GM12864 (cell line): ENCODE measurements around the gene COL9A3.

ENCODE experiments used
- DNase-seq: peaks from one replicate; pipeline ENCODE4 v3.0.0-alpha.2; 2011; ENCODE audit warnings: low read depth
- H3K4me3 ChIP-seq: 2 replicates; pipeline ENCODE4 v1.5.1; 2011; ENCODE audit warnings: mild to moderate bottlenecking, low read depth, low read length, control low read depth
- TF ChIP-seq, protein P1 (sequence below): IDR thresholded peaks from 2 replicates; pipeline ENCODE4 v1.5.1; 2011; ENCODE audit warnings: low read depth, mild to moderate bottlenecking, moderate library complexity, low read length, control low read depth, inconsistent platforms; ENCODE audit errors: missing control alignments

Gene COL9A3

DNA sequence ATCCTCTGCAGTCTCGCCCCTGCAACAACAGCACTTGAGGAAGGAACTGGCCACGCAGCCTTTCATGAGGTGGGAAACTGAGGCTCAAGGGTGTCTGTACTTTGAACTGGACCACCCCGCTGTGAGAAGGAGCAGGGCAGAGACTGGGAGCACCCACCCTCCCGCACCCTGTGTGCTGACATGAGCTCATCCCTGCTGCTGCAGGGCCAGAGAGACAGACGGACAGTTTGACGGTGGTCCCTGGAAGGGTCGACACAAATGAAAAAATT is 37.5 kb upstream of the COL9A3 start:
- H3K4me3 ChIP-seq: no peak overlapping the region
- TF ChIP-seq, protein P1, sequence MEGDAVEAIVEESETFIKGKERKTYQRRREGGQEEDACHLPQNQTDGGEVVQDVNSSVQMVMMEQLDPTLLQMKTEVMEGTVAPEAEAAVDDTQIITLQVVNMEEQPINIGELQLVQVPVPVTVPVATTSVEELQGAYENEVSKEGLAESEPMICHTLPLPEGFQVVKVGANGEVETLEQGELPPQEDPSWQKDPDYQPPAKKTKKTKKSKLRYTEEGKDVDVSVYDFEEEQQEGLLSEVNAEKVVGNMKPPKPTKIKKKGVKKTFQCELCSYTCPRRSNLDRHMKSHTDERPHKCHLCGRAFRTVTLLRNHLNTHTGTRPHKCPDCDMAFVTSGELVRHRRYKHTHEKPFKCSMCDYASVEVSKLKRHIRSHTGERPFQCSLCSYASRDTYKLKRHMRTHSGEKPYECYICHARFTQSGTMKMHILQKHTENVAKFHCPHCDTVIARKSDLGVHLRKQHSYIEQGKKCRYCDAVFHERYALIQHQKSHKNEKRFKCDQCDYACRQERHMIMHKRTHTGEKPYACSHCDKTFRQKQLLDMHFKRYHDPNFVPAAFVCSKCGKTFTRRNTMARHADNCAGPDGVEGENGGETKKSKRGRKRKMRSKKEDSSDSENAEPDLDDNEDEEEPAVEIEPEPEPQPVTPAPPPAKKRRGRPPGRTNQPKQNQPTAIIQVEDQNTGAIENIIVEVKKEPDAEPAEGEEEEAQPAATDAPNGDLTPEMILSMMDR: no peak
- no peak for DNase-seq

DNA sequence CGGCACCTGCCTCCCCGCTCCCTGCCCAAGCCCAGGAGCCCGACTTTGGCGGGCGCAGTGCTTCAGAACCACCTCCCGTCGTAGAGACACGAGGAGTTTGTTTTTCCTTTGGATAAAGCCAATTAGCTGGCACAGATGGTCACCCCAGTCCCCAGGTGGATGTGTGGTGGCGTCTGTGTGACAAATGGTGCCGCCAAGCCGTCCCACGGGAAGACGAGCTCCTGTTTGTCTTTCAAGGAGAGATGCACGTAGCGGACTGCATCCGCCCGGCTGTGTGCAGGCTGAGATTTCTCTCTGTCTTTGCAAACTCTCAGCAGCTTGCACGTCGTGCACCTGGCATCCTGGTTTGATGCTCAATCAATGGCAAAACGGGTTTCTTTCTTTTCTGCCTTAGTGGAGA is 36.6 kb upstream of the COL9A3 start:
- no peak overlapping the region for H3K4me3 ChIP-seq
- DNase-seq: no peak
- TF ChIP-seq, protein P1: no peak

DNA sequence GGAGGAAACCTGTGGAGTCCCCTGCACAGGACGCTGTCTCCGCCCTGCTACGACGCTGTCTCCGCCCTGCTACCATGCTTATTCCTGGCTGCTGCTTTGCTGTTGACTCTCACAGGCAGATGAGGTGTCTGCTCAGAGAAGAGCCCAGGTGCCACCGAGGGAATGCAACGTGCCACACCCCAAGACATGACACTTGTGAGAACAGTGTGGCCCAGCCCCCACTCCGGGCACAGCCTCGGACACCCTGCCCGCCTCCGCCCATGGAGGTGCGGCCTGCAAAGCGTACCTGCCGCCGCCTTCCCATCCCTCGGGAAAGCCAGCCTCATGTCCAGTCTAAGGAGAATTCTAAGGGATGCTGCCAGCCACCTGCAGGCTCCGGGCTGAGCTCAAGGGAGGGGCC is 36.2 kb upstream of the COL9A3 start:
- DNase-seq: no peak
- H3K4me3 ChIP-seq: no peak overlapping the region
- TF ChIP-seq, protein P1: no peak

DNA sequence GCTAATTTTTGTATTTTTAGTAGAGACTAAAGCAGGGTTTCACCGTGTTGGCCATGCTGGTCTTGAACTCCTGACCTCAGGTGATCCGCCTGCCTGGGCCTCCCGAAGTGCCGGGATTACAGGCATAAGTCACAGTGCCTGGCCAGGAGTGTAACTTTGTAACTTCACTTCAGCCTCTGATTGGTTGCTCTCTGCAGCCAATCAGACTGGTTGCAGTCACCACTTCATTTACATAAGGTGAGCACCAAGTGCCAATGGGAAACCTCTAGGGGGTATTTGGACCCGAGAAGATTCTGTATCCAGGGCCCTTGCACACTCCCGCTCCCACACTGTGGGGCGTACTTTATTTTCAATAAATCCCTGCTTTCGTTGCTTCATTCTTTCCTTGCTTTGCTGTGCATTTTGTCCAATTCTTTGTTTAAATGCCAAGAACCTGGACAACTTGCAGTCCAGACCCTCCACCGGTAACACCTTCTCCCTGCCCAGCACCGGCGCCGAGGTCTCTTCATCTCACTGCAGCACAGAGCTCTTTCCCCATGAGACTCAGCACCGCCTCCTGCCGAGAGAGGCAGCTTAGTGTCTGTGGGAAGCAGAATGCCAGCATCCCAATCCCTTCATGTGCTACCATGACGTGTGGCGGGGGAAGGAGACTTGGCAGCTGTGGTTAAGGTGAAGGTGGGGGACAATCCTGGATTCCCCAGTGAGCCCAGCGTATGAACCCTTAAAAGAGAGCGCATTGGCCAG is 34.5 kb upstream of the COL9A3 start:
- TF ChIP-seq, protein P1: peak; percentile 8
- DNase-seq: no peak
- no peak overlapping the region for H3K4me3 ChIP-seq

DNA sequence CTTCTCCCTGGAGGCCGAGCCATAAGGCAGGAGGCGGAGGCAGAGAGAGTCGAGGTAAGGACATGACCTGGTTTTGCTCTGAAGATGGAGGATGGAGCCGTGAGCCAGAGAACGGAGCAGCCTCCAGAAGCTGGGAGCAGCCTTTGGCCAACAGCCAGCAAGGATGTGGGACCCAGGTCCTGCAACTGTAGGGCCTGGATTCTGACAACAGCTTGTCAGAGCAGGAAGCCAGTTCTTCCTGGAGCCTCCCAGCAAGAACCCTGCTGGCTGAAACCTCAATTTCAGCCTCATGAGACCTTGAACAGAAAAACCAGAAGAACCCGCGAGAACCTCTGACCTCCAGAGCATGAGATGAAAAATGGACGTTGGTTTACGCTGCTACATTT is 34.0 kb upstream of the COL9A3 start:
- H3K4me3 ChIP-seq: no peak overlapping the region
- TF ChIP-seq, protein P1: peak; percentile 0
- no peak for DNase-seq

DNA sequence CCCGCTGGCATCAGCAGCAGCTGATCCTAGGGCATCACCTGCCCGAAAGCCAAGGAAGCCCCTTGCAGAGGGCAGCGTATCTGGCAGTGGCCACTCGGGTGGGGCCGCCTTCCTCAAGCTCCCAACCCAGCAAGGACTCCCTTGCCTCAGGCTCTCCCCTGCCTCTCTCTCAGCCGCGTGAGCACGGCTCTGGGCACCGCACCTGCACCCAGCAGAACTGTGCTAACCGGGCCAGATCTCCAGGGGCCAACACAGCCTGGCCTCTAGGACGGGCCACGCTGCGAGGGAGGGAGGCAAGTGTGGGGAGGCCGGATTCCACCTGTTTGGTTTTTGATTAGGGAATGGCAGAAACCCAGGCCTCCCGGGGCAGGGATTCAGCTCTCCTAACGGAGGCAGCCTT is 32.4 kb upstream of the COL9A3 start:
- no peak for DNase-seq
- TF ChIP-seq, protein P1: no peak
- H3K4me3 ChIP-seq: no peak overlapping the region

DNA sequence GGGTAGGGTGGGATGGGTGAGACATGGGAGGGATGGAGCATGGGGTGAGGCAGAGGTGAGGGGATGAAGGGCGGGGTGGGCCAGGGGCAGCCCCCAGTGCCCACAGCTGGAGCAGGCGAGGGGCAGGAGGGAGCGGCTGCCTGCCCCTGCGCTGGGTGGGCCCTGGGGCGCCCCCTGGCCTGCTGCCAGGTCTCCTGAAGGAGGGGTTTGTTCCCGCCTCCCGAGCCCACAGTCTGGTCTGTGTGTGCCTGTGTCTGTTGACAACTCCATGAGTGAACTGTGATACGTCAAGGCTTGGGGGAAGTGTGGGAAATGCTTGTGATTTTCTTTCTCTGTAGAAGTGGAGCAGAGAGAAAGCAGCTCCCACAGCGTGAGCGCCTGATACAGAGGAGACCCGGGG is 31.5 kb upstream of the COL9A3 start:
- TF ChIP-seq, protein P1: no peak
- DNase-seq: no peak
- H3K4me3 ChIP-seq: no peak overlapping the region
